GM12878 (cell line): ENCODE measurements around the gene RFT1.
A peak's percentile ranks its signal among the peaks of the same experiment; 100 is the strongest.

Experiments
- BRCA1 ChIP-seq: IDR thresholded peaks from 2 replicates; pipeline ENCODE4 v1.6.1; 2011; ENCODE audit warnings: low read depth, low read length, improper control_type of control experiment
- POLR2A ChIP-seq: IDR thresholded peaks from 2 replicates; pipeline ENCODE4 v1.6.1; 2011; ENCODE audit warnings: low read depth, mild to moderate bottlenecking, low read length
- RAD21 ChIP-seq: IDR thresholded peaks from 2 replicates; pipeline ENCODE4 v1.6.1; 2011; ENCODE audit warnings: mild to moderate bottlenecking, low read depth, low read length, moderate library complexity; ENCODE audit not compliant: insufficient read depth
- SIN3A ChIP-seq: IDR thresholded peaks from 2 replicates; pipeline ENCODE4 v1.6.1; 2012; ENCODE audit warnings: low read depth, low read length, improper control_type of control experiment
- SRF ChIP-seq, 2 experiments: IDR thresholded peaks; 2 replicates each; pipeline ENCODE4 v1.6.1; 2011; ENCODE audit warnings: low read depth in 2 of 2, low read length in 2 of 2, mild to moderate bottlenecking in 1 of 2, moderate library complexity in 1 of 2
- TCF12 ChIP-seq: IDR thresholded peaks from 2 replicates; pipeline ENCODE4 v1.6.1; 2011; ENCODE audit warnings: low read depth, mild to moderate bottlenecking, low read length
- YY1 ChIP-seq: IDR thresholded peaks from 2 replicates; pipeline ENCODE4 v1.6.1; 2011; ENCODE audit warnings: low read depth, mild to moderate bottlenecking, low read length
- TF ChIP-seq, protein P1 (sequence below), 3 experiments: IDR thresholded peaks in 2 of 3; conservative IDR thresholded peaks in 1 of 3; 2 replicates each; pipeline ENCODE4 v1.5.1; 2011; ENCODE audit warnings: low read depth in 3 of 3, low read length in 3 of 3, mild to moderate bottlenecking in 3 of 3, control low read depth in 2 of 3, moderate library complexity in 2 of 3, inconsistent platforms in 1 of 3, mixed read lengths in 1 of 3; ENCODE audit not compliant: control insufficient read depth in 2 of 3, insufficient read depth in 1 of 3; ENCODE audit errors: extremely low read depth in 1 of 3
- TF ChIP-seq, protein P2 (sequence below): fragments of 450-650 bp; formaldehyde crosslinking; IDR thresholded peaks from 2 replicates; pipeline ENCODE4 v1.5.0; 2022; ENCODE audit warnings: mild to moderate bottlenecking, missing genetic modification characterization
- TF ChIP-seq, protein P3 (sequence below): fragments of 450-650 bp; IDR thresholded peaks from 2 replicates; pipeline ENCODE4 v1.6.1; 2014; ENCODE audit warnings: mild to moderate bottlenecking

DNA sequence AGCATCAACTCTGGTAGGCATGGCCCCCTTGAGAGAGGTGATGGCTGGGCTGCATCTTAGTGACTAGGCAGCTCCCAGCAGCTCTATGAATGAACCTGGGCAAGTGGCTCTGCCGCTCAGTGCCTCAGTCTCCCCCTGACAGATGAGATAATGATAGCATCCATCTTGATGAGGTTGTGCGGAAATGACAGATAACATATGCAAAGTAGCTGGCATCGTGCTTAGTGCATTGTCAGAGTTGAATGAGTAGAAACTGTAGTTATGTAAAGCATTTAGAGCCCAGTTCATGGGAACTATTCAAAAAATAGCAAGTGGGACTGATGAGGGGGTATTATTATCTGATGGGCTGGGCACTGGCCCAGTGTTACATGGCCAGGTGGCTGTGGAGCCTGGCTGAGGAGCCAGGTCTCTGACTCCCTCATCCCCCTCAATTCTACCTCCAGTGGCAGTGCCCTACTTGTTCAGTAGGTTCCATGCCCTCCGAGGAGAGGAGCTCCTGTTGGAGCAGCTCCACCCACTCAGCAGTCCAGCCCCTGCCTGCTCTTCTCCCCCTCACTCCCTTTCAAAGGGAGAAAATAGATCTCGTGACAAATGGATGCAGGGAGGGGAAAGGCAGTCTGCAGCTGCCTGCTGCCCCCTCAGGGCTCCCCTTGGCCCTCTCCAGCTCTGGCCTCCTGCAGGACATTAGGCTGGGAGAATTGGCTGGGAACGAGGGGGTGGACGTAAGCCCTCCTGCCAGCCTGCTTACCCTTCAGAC, 37.4 kb upstream of the RFT1 start:
- TF ChIP-seq, protein P1, sequence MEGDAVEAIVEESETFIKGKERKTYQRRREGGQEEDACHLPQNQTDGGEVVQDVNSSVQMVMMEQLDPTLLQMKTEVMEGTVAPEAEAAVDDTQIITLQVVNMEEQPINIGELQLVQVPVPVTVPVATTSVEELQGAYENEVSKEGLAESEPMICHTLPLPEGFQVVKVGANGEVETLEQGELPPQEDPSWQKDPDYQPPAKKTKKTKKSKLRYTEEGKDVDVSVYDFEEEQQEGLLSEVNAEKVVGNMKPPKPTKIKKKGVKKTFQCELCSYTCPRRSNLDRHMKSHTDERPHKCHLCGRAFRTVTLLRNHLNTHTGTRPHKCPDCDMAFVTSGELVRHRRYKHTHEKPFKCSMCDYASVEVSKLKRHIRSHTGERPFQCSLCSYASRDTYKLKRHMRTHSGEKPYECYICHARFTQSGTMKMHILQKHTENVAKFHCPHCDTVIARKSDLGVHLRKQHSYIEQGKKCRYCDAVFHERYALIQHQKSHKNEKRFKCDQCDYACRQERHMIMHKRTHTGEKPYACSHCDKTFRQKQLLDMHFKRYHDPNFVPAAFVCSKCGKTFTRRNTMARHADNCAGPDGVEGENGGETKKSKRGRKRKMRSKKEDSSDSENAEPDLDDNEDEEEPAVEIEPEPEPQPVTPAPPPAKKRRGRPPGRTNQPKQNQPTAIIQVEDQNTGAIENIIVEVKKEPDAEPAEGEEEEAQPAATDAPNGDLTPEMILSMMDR (IDR thresholded peaks at IDR 0.05 in 2 of 3, conservative IDR thresholded peaks at IDR 0.05 in 1 of 3; ENCODE audit: control insufficient read depth in 2 of 3, extremely low read depth in 1 of 3, insufficient read depth in 1 of 3, low read depth in 3 of 3, low read length in 3 of 3) = no peak
- TF ChIP-seq SIN3A (no peak), YY1 (peak; percentile 65), SRF (IDR thresholded peaks at IDR 0.05; ENCODE audit: low read depth in 2 of 2, low read length in 2 of 2) (no peak), TCF12 (no peak), POLR2A (no peak), RAD21 (no peak), BRCA1 (no peak)
- TF ChIP-seq, protein P2, sequence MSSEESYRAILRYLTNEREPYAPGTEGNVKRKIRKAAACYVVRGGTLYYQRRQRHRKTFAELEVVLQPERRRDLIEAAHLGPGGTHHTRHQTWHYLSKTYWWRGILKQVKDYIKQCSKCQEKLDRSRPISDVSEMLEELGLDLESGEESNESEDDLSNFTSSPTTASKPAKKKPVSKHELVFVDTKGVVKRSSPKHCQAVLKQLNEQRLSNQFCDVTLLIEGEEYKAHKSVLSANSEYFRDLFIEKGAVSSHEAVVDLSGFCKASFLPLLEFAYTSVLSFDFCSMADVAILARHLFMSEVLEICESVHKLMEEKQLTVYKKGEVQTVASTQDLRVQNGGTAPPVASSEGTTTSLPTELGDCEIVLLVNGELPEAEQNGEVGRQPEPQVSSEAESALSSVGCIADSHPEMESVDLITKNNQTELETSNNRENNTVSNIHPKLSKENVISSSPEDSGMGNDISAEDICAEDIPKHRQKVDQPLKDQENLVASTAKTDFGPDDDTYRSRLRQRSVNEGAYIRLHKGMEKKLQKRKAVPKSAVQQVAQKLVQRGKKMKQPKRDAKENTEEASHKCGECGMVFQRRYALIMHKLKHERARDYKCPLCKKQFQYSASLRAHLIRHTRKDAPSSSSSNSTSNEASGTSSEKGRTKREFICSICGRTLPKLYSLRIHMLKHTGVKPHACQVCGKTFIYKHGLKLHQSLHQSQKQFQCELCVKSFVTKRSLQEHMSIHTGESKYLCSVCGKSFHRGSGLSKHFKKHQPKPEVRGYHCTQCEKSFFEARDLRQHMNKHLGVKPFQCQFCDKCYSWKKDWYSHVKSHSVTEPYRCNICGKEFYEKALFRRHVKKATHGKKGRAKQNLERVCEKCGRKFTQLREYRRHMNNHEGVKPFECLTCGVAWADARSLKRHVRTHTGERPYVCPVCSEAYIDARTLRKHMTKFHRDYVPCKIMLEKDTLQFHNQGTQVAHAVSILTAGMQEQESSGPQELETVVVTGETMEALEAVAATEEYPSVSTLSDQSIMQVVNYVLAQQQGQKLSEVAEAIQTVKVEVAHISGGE (CRISPR knock-in tag) = no peak
- TF ChIP-seq, protein P3, sequence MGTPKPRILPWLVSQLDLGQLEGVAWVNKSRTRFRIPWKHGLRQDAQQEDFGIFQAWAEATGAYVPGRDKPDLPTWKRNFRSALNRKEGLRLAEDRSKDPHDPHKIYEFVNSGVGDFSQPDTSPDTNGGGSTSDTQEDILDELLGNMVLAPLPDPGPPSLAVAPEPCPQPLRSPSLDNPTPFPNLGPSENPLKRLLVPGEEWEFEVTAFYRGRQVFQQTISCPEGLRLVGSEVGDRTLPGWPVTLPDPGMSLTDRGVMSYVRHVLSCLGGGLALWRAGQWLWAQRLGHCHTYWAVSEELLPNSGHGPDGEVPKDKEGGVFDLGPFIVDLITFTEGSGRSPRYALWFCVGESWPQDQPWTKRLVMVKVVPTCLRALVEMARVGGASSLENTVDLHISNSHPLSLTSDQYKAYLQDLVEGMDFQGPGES = no peak
